Chondrocyte (in vitro differentiated cells): ENCODE results near the gene COL5A1. TPM values are rescaled to one million over a fixed set of nuclear protein-coding genes. Genes with fewer than 3 reads are reported as not detected.

ENCODE experiments used
- DNase-seq: peaks from one replicate; pipeline ENCODE4 v3.0.0; 2021; ENCODE audit warnings: mixed read lengths, low spot score
- H3K27ac Mint-ChIP-seq: one replicate; pipeline ENCODE4 v1.8.0; 2021; ENCODE audit warnings: mild to moderate bottlenecking, moderate library complexity, mixed read lengths; ENCODE audit not compliant: unreplicated experiment
- H3K27me3 Mint-ChIP-seq: 2 replicates; pipeline ENCODE4 v1.8.0; 2021; ENCODE audit warnings: low read depth, mixed read lengths
- H3K36me3 Mint-ChIP-seq: 2 replicates; pipeline ENCODE4 v1.8.0; 2021; ENCODE audit warnings: low read depth, mixed read lengths
- H3K4me1 Mint-ChIP-seq: 2 replicates; pipeline ENCODE4 v1.8.0; 2021; ENCODE audit warnings: low read depth, mild to moderate bottlenecking, mixed read lengths
- H3K4me3 Mint-ChIP-seq: one replicate; pipeline ENCODE4 v1.8.0; 2021; ENCODE audit warnings: mild to moderate bottlenecking, moderate library complexity, mixed read lengths; ENCODE audit not compliant: unreplicated experiment
- H3K9me3 Mint-ChIP-seq: 2 replicates; pipeline ENCODE4 v1.8.0; 2021; ENCODE audit warnings: low read depth, mixed read lengths
- total RNA-seq: library from RNA; stranded (reverse); gene quantifications from 3 replicates; pipeline ENCODE4 v1.2.1, GENCODE V29; 2021
- TF ChIP-seq, protein P1 (sequence below): fragments of 200-600 bp; sonication (generic); IDR thresholded peaks from 2 replicates; pipeline ENCODE4 v1.5.0; 2021; ENCODE audit warnings: antibody characterized with exemption, mild to moderate bottlenecking, moderate library complexity

COL5A1 gene
- total RNA-seq, 1 donor from 2014 or later, result 2,235 TPM

DNA sequence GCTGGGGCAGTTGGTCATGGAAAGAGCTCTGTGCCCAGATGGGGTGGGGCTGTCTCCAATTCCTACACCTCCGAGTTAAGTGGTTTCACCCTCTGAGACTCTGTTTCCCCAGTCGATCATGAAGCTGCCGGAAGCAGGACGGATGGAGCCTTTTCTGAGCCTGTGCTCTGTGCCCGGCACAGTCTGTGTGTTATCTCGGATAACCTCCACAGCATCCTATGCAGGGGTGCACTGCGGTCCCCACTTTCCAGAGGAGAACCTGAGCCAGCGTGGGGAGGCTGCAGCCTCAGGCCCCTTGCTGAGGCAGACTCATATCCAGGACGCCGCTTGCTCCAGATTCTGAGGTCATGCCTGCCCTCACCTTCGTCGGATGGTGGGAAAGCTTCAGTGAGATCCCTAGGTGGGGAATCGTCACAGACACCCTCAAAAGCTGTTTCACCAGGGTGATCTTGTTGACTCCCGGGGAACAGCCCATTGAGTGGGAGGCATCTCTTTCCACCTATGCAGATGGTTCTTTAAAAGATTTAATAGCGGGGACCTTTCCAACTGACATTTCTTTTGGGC is 6.9 kb upstream of the COL5A1 start:
- H3K4me1 Mint-ChIP-seq, result peaks cover 38% of the 10 kb centered on the region
- no peaks in the 10 kb centered on the region for H3K9me3 Mint-ChIP-seq
- TF ChIP-seq, protein P1, sequence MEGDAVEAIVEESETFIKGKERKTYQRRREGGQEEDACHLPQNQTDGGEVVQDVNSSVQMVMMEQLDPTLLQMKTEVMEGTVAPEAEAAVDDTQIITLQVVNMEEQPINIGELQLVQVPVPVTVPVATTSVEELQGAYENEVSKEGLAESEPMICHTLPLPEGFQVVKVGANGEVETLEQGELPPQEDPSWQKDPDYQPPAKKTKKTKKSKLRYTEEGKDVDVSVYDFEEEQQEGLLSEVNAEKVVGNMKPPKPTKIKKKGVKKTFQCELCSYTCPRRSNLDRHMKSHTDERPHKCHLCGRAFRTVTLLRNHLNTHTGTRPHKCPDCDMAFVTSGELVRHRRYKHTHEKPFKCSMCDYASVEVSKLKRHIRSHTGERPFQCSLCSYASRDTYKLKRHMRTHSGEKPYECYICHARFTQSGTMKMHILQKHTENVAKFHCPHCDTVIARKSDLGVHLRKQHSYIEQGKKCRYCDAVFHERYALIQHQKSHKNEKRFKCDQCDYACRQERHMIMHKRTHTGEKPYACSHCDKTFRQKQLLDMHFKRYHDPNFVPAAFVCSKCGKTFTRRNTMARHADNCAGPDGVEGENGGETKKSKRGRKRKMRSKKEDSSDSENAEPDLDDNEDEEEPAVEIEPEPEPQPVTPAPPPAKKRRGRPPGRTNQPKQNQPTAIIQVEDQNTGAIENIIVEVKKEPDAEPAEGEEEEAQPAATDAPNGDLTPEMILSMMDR, result no peak
- no peak overlapping the region for H3K4me3 Mint-ChIP-seq
- no peaks in the 10 kb centered on the region for H3K27me3 Mint-ChIP-seq
- no peaks in the 10 kb centered on the region for H3K36me3 Mint-ChIP-seq
- peak; percentile 68 for DNase-seq
- H3K27ac Mint-ChIP-seq, result no peak overlapping the region

DNA sequence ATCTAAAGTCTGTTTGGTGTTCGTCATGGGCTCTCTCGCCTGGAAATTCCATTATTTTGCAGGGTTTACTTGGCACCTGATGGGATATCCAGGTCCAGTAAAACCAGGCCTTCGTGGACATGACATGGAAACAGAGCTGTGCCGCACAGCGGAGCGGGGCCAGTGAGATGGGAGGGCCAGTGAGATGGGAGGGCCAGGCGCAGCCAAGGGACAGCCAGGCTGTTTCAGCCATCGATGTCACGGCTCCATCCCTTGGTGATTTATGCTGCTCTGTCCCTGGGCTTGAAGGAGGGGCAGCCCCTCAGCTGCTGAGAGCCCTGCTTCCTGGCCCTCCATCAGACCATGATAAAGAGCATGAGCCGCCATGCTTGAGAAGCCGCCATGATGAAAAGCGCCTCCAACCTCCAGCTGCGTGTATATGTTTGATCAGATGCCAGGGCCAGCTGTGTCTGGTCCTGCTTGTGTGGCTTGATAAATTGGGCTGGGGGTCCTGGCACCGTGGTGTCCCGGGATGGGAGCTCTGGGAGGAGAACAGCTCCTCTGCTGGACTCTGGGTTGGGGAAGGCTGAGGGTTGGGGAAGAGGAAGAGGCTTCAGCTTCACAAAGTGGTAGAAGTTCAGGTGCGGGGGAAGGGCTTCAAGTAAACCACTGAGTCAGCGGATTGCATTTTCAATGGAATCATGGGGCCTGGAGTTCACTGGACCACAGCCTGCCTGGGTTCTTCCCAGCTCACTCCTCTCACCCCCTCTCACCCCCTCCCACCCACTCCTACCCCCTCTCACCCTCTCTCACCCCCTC is 6.1 kb upstream of the COL5A1 start:
- peaks cover 38% of the 10 kb centered on the region for H3K4me1 Mint-ChIP-seq
- H3K9me3 Mint-ChIP-seq, result no peaks in the 10 kb centered on the region
- H3K36me3 Mint-ChIP-seq, result no peaks in the 10 kb centered on the region
- DNase-seq, result peak; percentile 71
- H3K27ac Mint-ChIP-seq, result no peak overlapping the region
- no peak overlapping the region for H3K4me3 Mint-ChIP-seq
- TF ChIP-seq, protein P1, result no peak
- H3K27me3 Mint-ChIP-seq, result no peaks in the 10 kb centered on the region

DNA sequence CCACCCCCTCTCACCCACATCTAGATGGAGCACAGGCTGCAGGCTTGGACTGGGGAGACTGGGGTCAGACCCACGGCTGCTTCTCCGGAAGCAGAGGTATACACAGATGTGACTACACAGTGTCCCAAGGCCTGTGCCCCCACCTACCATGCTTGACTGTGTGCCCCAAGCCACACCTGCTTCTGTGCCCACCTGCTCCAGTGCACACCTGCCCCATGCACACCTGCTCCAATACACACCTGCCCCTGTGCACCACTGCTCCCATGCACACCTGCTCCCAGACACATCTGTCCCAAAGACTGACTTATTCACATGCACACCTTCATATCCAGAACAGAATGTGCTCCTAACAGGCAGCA is 5.5 kb upstream of the COL5A1 start:
- H3K27ac Mint-ChIP-seq, result no peak overlapping the region
- no peaks in the 10 kb centered on the region for H3K27me3 Mint-ChIP-seq
- no peaks in the 10 kb centered on the region for H3K36me3 Mint-ChIP-seq
- H3K9me3 Mint-ChIP-seq, result no peaks in the 10 kb centered on the region
- TF ChIP-seq, protein P1, result no peak
- DNase-seq, result peak; percentile 69
- H3K4me3 Mint-ChIP-seq, result no peak overlapping the region
- peaks cover 38% of the 10 kb centered on the region for H3K4me1 Mint-ChIP-seq

DNA sequence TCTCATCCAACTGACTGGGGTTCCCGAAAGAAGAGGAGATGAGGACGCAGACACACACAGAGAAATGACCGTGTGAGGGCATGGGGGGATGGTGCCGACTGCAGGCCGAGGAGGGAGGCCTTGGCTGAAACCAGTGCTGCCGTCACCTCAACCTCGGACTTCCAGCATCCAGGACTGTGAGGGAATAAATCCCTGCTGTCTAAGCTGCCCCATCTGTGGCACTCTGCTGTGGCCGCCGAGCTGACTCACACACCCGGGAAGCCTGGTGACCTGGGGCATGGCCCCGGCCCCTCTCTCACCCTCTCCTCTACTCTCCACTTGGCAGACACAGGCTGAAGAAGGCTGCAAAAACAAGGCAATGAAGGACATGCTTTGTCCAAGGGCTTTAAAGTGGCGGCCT is 4.4 kb upstream of the COL5A1 start:
- Mint-ChIP-seq H3K36me3 (no peaks in the 10 kb centered on the region), H3K4me1 (peaks cover 38% of the 10 kb centered on the region), H3K27ac (peak overlapping the region; percentile 61), H3K4me3 (no peak overlapping the region), H3K27me3 (no peaks in the 10 kb centered on the region), H3K9me3 (no peaks in the 10 kb centered on the region)
- TF ChIP-seq, protein P1, result peak; percentile 61
- DNase-seq, result peak; percentile 81

DNA sequence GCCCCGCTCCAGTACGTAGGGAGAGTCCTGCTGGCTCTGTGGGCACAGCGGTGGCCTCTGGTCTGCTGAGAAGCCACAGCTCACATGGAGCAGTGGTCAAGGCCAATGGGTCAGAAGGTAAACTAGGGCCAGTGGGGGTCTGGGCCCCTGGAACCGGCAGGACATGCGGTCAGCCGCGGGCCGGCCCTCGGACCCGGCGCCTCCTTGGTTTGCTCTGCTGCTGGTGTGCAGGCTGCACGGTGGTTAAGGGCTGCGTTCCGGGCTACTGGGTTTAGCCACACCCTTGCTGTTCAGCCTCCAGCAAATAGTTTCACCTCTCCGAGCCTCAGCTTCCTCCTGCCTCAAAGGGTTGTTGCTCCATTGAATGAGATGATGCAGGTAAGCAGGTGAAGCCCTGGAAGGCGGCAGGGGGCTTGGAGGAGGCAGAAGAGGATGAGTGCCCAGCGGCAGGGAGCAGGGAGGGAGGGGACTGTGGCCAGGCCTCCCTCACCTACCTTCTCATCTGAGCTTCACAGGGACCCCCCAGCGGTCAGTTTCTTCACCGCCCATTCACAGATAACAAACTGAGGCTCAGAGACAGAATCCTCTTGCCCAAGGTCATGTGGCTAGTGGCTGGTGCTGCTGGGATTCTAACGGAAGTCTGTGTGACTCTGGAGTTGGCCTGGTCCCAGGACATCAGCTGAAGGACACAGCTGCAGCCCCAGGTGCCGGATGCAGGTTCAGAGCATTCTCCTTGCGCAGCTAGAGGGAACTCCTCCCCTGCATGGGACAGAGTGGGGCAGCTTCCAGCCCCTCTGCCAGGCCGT is 3.7 kb upstream of the COL5A1 start:
- TF ChIP-seq, protein P1, result no peak
- Mint-ChIP-seq H3K4me1 (peaks cover 38% of the 10 kb centered on the region), H3K27me3 (no peaks in the 10 kb centered on the region), H3K9me3 (no peaks in the 10 kb centered on the region), H3K36me3 (peaks cover 4% of the 10 kb centered on the region), H3K4me3 (no peak overlapping the region), H3K27ac (no peak overlapping the region)
- DNase-seq, result peak; percentile 82
